Right renal pelvis (tissue), 4 donors: Measurements from ENCODE around the gene CSNK1G2. TPM values are rescaled to one million over a fixed set of nuclear protein-coding genes. Genes with fewer than 3 reads are reported as not detected.
"Not testable (repeated sequence)": the region's sequence is repeated elsewhere in the genome, so short reads cannot be mapped to it uniquely, and the experiment has no call there.

Experiments
- DNase-seq, 4 donors: peaks; one replicate each; pipeline ENCODE4 v3.0.0-alpha.2; 2013; ENCODE audit warnings: low read depth in 4 of 4, low spot score in 3 of 4, missing footprints in 1 of 4
- polyA plus RNA-seq, 4 donors: library from polyadenylated mRNA; unstranded; fragments of 120-200 nt; gene quantifications; one replicate each; pipeline ENCODE4 v1.2.1, GENCODE V29; 2013; ENCODE audit not compliant: insufficient read length in 4 of 4

The CSNK1G2 gene
- polyA plus RNA-seq, 4 donors: 51.2 to 73.3 (median 58.7) TPM

GRCh38 chr19:1986357-1987162, 45.6 kb downstream of the CSNK1G2 start:
- no peak for DNase-seq

- no peak for DNase-seq
These were observed 46.5 kb downstream of the CSNK1G2 start for GRCh38 chr19:1987197-1988187.

- not testable (repeated sequence) for DNase-seq
These were observed 47.5 kb downstream of the CSNK1G2 start for GRCh38 chr19:1988464-1988863.

GRCh38 chr19:1989513-1990229, 48.7 kb downstream of the CSNK1G2 start:
- DNase-seq: no peak

GRCh38 chr19:1990230-1991017, 49.5 kb downstream of the CSNK1G2 start:
- no peak for DNase-seq

GRCh38 chr19:1991018-1991913, 50.3 kb downstream of the CSNK1G2 start:
- DNase-seq: no peak

- no peak for DNase-seq
These were observed 51.8 kb downstream of the CSNK1G2 start for GRCh38 chr19:1992759-1993260.

GRCh38 chr19:1997353-1998233, 56.6 kb downstream of the CSNK1G2 start:
- DNase-seq: no peak

- DNase-seq: no peak
These were observed 58.0 kb downstream of the CSNK1G2 start for GRCh38 chr19:1998712-1999708.

GRCh38 chr19:1999856-2000515, 59.0 kb downstream of the CSNK1G2 start:
- DNase-seq: no peak

- DNase-seq: no peak
These were observed 62.9 kb downstream of the CSNK1G2 start for GRCh38 chr19:2003874-2004273.

- DNase-seq: no peak
These were observed 69.2 kb downstream of the CSNK1G2 start for GRCh38 chr19:2010135-2010668.

GRCh38 chr19:2011169-2011568, 70.2 kb downstream of the CSNK1G2 start:
- no peak for DNase-seq

GRCh38 chr19:2012941-2013682, 72.1 kb downstream of the CSNK1G2 start:
- DNase-seq: no peak

GRCh38 chr19:2013683-2013961, 72.7 kb downstream of the CSNK1G2 start:
- DNase-seq: no peak
